GM12878 (cell line): ENCODE results near the gene KLHL36.

Experiments used
- EP300 ChIP-seq, 2 experiments: fragments of 150-350 bp in 1 of 2; IDR thresholded peaks; 2 replicates each; pipeline ENCODE4 v1.6.1; 2011 to 2012; ENCODE audit warnings: low read depth in 2 of 2, low read length in 2 of 2, borderline replicate concordance in 1 of 2, improper control_type of control experiment in 1 of 2, inconsistent platforms in 1 of 2; ENCODE audit not compliant: control insufficient read depth in 1 of 2
- MEF2A ChIP-seq: IDR thresholded peaks from 2 replicates; pipeline ENCODE4 v1.6.1; 2011; ENCODE audit warnings: low read depth, mild to moderate bottlenecking, low read length, moderate library complexity; ENCODE audit not compliant: insufficient read depth
- POLR2A ChIP-seq: IDR thresholded peaks from 2 replicates; pipeline ENCODE4 v1.6.1; 2011; ENCODE audit warnings: low read depth, mild to moderate bottlenecking, low read length
- RFX5 ChIP-seq: IDR thresholded peaks from 2 replicates; pipeline ENCODE4 v1.6.1; 2011; ENCODE audit warnings: low read depth, low read length, improper control_type of control experiment
- SREBF2 ChIP-seq: IDR thresholded peaks from 2 replicates; pipeline ENCODE4 v1.6.1; 2012; ENCODE audit warnings: mild to moderate bottlenecking, low read length
- ZNF24 ChIP-seq: fragments of 450-650 bp; IDR thresholded peaks from 2 replicates; pipeline ENCODE4 v1.6.1; 2017; ENCODE audit warnings: antibody characterized with exemption, mild to moderate bottlenecking

DNA sequence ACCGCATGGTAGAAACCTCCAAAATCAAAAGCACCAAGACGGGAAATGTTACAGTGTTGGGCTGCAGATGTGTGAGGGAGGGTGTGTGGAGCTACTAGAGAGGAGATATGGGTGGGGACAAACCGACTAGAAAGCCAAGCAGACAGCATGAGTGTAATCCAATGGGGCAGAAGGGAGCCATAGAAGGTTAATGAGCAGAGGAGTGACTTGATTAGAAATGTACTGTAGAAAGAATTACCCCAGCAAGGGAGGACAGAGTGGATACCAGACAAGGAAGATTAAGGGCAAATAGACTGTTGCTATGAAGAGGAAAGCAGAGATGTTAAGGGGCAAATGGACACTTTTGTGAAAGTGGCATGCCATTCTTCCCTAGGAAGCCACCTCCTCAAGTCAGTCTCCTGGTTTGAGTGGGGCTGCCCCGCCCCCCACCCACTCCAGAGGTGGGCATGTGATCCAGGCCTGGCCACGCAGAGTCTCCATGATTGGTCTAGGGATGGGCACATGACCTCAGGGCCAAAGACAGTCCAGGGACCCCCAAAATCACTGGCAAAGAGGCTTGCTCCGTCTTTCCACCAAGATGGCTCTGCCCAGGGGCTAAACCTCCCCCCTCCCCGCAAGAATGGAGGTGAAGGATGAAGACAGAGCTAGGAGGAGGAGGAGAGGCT is 34.8 kb upstream of the KLHL36 start:
- no peak; the same call in 1 of the 2 replicates for TF ChIP-seq POLR2A
- no peak for TF ChIP-seq SREBF2
- TF ChIP-seq RFX5, result no peak
- TF ChIP-seq EP300 (IDR thresholded peaks at IDR 0.05; ENCODE audit: borderline replicate concordance in 1 of 2, control insufficient read depth in 1 of 2, low read depth in 2 of 2, low read length in 2 of 2), result no peak
- no peak for TF ChIP-seq MEF2A
- no peak for TF ChIP-seq ZNF24
